Measurements from ENCODE around the gene CEP170.
"Not testable (repeated sequence)": the region's sequence is repeated elsewhere in the genome, so short reads cannot be mapped to it uniquely, and the experiment has no call there.

Gene CEP170

DNA sequence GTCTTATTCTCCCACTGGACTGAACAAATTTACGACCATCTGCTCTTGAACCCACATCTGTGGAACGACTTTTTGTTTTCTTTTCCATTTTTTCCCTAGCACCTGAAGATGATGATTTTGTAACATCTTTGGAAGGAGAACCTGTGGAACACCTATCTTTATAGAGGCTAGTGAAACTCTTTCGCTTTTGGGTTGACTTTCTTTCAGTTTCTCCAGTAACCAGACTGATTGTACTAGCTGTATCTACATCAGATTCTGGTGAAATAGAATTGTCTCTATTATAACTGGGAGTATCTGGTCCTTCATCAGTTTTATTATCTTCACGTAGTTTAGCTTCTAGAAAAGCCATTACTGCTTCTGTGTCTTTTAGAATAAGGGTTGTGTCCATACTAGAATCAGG lies 90.2 kb downstream of the CEP170 start:
- DNase-seq = not testable (repeated sequence)

DNA sequence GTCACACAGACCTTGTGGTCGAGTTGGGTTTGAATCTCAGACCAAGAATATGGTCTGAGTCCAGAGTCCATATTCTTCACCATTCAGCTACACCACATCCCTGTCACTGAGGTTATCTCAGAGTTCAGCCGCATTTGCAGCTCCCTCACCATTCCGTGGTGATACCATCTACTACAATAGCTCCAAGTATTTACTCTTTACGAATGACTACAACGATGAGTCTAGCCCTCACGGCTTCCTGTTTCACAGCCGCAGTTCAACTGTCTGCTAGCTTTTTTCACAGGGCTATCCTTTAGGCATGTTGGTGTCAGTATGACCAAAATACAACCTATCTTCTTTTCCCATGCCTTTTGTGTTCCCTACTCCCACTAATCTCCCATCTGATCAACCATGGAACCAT lies 104.2 kb downstream of the CEP170 start:
- peak; percentile 4 for DNase-seq

DNA sequence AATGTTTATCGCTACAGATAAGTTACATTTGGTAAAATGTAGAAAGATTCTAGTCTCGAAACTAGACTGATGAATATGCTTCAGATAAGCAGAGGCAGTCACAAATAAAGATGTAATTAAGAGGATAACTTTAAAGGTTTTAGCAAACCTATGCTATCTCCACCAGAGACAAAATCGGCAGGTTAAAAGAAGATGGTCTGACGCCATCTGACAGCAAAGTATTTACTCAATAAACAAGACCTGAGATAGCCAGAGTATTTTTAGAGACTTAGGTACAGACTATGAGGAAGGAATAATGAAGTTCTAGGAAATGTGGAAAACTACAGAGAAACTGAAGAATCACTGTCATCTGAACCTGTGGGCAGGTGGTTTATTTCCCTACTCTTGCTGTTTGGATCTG lies 106.0 kb downstream of the CEP170 start:
- not testable (repeated sequence) for DNase-seq

DNA sequence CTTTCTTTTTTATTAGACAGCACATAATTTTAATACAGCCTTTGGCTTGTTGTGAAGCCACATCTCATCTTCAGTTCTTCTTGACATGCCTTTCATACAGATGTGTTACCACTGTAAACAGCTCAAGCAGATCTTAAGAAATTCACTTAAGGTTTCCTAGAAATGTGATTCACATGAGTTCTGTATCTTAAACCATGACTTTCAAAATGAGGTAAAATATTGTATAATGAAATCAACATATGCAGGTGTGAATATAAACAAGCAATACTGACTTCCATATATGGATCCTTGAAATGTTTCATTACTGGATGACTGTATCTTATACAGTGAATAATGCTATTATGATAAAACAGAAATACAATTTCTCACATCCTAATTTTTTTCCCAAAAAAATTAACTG lies 107.7 kb downstream of the CEP170 start:
- not testable (repeated sequence) for DNase-seq

DNA sequence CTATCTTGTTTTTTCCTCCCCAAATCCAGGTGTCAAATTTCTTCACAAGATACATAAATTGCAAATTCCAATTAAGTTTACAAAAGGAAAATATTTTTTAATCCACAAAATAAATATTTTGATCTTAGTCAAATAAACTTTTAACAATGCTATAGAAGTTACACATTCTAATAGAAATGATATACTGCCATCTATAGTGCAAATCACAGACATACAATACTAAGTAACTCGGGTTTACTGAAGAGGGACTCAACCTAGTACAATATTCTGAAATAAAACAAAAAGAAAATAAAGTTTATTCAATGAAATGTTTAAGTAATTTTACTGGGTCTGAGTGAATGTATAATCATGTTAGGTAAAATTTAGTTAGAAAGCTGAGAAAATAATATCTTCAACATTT lies 114.6 kb downstream of the CEP170 start:
- not testable (repeated sequence) for DNase-seq

DNA sequence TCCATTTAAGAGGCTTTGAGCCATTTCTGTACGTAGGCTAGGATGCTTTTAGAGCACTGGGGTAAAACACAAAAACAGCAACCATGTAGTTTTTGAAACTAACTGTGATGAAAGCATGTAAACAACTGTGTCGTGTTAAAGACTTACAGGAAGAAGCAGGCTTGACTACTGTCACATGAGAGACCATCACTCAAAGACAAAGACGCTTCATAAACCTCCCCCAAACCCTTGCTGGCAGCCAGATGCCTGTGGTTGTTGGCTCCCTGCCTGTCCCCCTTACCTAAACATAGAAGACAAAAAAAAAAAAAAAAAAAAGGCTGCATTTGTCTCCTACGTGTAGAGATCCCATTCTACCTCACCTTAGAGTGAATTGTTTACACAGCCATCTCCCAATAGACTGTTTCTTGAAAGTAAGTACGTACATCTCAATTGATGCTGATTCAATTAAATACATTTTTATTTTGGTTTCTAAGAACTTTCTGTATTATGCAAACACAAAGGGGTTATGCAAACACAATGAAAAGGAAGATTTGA lies 132.1 kb downstream of the CEP170 start:
- not testable (repeated sequence) for DNase-seq

DNA sequence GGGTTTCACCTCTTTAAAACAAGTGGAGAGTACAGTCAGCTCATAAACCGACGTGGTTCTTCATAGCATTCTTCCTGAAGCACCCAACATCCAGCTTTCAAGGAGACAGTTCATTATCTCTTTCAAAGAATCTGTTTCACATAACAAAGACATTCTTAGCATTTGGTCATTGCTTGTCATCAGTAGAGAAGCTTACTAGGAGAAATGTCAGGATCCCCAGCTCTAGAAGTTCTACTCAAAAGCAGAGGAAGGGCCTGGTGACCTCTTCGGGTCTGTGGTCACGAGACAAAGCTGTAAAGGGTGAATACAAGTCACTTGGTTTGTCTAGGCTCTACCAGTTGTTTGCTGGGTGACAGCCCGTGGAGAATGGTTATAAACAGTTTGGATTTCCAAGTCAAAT lies 133.1 kb downstream of the CEP170 start:
- not testable (repeated sequence) for DNase-seq

DNA sequence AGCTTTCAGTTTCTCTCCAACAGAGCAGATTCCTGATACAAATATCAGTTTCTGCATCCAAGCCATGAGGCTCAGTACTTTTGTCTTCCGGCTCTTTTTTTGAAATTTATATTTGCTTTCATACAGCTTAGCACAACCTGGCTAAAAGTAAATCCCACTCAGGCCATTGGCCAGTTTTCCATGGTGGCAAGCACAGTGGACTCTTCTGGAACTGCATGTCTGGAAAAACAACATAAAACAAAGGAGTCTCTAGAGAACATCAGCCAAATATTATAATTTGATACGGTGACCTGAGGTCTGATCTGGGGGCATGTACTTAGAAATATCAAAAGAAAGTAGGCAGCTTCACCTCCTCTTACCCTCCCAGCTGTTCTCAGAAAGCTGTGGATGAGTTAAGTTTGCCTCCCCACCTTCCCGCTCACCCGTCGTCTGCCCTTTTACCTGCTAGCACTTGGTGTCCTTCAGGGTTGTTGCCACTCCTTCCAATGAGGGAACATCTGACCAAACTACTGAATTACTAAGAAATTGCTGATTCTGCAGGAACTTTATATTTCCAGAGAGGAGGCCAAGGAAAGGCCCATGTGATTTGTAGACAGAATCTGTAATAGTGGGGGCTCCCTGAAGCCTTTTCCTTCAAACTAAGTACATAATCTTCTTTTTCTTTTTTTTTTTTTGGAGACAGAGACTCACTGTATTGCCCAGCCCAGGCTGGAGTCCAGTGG lies 136.3 kb downstream of the CEP170 start:
- not testable (repeated sequence) for DNase-seq

DNA sequence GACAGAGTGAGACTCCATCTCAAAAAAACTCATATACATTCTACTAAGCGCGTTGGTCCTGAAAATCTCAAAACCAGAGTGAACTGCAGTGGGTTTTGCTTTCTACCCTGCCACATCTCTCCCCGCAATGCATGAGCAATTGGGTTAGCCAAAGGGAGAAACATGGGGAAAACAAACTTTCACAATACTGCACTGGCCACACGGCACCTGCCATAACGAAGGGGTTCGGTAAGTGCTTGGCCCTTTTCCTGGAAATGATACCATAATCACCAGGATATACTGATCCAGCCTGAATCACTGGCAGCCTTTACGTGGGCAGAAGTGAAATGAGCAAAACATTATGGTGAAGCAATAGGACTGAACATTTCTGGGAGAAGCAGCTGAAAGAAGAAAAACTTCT lies 138.9 kb downstream of the CEP170 start:
- DNase-seq = not testable (repeated sequence)

DNA sequence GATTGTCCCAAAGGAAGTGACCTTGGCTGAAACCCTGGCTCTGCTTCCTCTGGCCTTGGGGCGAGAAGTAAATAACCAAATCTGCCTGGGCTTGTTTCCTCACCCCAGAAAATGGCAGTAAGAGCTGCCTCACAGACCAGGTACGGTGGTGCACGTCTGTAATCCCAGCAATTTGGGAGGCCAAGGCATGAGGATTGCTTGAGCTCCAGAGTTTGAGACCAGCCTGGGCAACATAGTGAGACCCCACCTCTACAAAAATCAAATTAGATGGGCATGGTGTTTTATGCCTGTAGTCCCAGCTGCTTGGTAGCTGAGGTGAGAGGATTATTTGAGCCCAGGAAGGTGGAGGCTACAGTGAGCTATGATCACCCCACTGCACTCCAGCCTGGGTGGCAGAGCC lies 140.3 kb downstream of the CEP170 start:
- DNase-seq = not testable (repeated sequence)

DNA sequence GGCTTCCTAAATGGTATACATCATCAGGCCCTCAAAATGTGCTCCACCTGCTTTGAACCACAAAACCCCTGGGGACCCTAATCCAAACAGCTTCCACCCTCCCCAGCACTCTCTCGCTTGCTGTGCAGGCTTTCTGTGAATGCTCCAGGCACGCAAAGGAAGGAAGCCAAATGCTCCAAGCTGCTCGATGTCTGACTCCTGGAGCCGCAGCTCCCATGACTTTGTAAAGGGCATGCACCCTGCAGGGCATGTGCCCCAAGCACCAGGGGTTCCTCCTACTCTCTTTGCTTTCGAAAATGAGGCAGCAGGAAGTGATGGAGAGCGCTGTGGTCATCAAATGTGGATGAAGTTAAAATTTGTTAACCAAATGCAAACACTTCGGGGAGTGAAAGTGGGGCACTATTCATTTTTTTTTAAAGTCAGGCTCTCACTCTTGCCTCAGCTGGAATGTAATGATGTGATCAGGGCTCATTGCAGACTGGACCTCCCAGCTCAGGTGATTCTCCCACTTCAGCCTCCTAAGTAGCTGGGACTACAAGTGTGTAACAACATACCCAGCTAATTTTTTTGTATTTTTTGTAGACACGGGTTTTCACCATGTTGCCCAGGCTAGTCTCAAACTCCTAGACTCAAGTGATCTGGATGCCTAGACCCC lies 140.9 kb downstream of the CEP170 start:
- peak; percentile 53 for DNase-seq

DNA sequence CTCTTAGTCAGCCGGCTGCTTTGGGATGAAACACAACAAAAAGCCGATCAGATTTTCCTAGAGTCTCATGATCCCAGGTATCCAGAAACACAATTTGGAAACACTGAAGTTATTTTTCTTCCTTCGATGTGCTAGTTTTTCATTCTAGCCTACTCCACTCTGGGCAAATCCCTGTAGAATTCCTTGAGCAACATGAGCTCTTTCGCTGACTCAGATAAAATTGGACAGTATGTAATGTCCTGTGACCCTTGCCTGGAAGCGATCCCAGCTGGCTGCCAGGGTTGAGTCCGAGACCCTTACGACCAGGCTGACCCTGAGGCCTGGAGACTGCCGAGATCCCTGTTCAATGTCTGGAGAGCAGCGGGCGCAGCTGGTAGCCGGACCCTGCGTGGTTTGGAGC lies 147.9 kb downstream of the CEP170 start:
- not testable (repeated sequence) for DNase-seq

DNA sequence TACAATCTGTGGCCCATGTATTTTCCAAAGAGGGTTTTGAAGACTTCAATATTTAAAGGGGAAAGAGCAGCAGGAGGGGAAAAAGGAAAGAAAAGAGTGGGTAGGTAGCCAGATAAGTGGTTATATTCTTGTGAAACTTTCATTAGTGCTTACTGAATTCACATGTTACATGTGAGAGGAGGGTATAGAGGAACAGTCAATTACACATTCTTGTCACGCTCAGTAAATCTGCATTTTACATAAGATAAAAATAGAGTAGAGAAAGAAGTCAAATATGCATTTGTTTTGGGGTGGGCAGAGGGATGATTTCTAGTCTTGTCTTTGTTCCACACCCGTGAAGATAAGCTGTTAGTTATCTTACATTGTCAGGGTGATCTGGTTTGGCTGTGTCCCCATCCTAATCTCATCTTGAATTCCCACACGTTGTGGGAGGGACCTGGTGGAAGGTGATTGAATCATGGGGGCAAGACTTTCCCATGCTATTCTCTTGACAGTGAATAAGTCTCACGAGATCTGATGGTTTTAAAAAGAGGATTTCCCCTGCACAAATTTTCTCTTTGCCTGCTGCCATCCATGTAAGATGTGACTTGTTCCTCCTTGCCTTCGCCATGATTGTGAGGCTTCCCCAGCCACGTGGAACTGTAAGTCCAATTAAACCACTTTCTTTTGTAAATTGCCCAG lies 149.3 kb downstream of the CEP170 start:
- not testable (repeated sequence) for DNase-seq

DNA sequence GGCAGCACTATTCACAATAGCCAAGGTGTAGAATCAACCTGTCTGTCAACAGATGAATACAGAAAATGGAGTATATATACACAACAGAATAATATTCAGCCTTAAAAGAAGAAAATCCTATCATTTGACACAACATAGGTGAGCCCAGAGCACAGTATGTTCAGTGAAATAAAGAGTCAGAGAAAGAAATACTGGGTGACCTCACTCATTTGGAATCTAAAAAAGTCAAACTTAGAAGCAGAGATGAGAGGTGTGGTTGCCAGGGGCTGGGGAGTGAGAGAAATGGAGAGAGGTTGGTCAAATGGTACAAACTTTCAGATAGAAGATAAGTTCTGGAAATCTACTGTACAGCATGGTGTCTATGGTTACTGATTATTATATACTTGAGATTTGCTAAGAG lies 150.0 kb downstream of the CEP170 start:
- DNase-seq = not testable (repeated sequence)

DNA sequence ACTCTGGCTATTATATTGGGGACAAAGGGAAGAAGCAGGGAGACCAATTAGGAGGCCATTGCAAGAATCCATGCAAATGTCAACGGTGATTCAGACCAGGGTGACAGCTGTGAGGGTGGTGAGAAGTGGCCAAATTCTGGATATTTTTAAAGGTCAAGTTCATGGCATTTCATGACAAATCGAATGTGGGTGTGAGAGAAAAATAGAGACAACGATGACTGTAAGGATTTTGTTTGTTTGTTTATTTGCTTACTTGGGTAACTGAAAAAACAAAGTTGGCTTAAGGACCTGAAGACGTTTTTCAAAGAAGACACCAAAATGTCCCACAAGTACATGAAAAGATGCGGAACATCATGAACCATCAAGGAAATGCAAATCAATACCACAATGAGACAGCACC lies 150.6 kb downstream of the CEP170 start:
- not testable (repeated sequence) for DNase-seq

DNA sequence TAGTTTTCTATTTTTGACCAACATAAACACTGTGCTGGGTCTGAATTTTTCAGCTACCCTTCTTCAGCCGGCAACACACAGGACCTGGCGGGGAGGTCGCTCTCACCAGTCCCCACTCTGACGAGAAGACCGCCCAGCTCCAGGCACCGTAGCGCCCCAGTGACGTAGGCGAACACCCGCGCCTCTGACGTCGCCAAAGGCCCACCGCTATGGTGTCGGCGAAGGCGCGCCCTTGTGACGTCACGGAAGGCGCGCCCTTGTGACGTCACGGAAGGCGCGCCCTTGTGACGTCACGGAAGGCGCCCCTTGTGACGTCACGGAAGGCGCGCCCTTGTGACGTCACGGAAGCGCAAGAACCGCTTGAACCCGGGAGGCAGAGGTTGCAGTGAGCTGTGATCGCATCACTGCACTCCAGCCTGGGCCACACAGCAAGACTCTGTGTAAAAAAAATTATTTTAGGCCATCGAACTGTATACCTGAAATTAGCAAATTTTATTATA lies 153.5 kb downstream of the CEP170 start:
- DNase-seq = peak; percentile 78

DNA sequence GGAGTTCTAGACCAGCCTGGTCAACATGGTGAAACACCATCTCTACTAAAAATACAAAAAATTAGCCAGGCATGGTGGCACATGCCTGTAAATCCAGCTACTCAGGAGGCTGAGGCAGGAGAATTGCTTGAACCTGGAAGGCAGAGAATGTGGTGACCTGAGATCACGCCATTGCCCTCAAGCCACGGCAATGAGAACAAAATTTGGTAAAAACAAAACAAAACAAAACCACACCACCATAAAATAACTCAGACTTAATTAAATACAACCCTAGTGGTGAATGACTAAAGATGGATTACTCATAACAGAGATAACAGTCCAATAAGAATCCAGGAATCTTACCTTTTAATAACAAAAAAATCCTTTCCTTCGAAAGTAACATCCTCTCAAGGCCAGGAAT lies 167.7 kb downstream of the CEP170 start:
- not testable (repeated sequence) for DNase-seq
